ENCODE data around the gene PPP1R37.

PPP1R37 gene

DNA sequence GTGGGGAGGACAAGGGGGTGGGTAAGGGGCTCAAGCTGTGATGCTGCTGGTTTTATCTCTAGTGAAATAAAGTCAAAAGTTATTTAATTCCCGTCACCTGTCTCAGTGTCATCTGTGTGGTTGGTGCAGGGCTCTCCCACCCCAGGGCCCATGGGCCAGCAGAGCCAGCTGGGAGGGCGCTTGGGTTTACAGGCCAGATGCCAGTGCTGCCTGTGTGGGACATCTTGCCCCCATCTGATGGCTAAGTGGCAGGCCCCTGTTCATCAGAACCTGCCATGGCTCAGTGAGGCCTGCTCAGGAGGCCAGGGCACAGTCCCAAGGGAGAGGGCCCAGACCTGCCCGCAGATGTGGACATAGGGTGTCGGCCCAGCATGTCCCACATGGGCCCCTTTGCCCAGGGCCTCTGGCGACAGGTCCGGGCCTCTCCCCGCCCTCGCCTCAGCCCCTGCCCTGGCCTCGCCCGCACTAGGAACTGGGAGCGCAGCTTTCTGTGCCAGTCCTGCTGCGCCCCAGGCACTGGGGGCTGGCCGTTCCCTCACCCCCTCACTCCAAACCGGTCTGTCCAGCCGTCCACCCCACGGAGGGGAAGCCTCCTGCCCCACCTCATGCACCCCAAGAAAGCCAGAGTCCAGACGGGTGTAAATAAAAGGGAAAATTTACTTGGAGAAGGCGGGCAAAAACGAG lies 22.0 kb upstream of the PPP1R37 start:
- DNase-seq (ENCODE audit: low read depth in 4 of 4, low spot score in 1 of 4) = no peak

DNA sequence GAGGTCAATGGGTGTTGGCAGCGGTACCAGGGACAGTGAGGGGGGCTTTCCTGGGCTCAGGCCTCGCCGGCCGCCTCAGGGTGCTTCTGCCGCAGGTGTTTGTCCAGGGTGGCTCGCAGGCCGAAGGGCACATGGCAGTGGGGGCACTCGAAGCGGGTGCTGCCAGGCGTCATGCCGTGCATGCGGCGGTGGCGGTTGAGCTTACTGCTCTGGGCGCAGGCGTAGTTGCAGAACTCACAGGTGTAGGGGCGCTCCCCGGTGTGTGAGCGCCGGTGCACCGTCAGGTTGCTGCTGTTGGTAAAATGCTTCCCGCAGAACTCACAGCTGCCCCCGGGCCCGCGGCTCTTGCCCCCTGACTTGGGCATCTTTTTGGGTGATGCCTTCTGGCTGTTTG lies 21.4 kb upstream of the PPP1R37 start:
- no peak for DNase-seq (ENCODE audit: low read depth in 4 of 4, low spot score in 1 of 4)

DNA sequence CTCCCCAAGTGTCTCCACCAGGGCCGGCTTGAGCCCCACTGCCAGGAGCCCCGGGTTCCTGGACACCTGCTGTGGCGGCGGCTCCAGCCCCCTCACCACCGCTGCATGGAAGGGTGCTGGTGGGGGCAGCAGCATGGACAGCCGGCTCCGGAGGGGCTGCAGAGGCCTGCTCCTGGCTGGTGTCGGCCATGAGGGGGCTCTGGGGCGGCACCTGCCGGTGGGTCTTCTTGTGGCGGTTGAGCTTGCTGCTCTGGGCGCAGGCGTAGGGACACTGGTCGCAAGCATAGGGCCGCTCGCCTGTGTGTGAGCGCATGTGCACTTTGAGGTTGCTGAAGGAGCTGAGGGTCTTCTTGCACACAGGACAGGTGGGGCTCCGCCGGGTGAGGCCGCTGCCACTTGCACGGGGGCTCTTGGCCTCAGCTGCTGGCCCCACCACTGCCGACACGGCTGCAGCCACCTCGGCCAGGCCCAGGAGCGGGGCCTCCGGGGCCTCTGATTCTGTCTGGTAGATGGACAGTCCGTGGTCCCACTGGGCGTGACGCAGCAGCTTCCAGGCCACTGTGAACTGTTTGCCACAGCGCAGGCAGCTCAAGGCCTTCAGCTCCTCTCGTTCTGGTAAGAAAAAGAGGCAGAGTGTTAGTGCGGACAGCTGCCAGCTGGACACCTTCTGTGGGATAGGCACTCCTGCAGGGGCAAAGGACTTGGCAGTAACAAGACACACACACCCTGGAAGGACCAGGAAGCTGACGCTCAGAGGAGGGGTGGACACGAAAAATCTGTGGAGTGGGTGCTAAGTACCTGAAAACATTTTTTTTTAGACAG lies 20.8 kb upstream of the PPP1R37 start:
- DNase-seq (ENCODE audit: low read depth in 4 of 4, low spot score in 1 of 4) = no peak

GRCh38 chr19:45074744-45075300 lies 18.2 kb upstream of the PPP1R37 start:
- no peak for DNase-seq (ENCODE audit: low read depth in 4 of 4, low spot score in 1 of 4)

GRCh38 chr19:45075301-45076028 lies 17.5 kb upstream of the PPP1R37 start:
- DNase-seq (ENCODE audit: low read depth in 4 of 4, low spot score in 1 of 4) = no peak

DNA sequence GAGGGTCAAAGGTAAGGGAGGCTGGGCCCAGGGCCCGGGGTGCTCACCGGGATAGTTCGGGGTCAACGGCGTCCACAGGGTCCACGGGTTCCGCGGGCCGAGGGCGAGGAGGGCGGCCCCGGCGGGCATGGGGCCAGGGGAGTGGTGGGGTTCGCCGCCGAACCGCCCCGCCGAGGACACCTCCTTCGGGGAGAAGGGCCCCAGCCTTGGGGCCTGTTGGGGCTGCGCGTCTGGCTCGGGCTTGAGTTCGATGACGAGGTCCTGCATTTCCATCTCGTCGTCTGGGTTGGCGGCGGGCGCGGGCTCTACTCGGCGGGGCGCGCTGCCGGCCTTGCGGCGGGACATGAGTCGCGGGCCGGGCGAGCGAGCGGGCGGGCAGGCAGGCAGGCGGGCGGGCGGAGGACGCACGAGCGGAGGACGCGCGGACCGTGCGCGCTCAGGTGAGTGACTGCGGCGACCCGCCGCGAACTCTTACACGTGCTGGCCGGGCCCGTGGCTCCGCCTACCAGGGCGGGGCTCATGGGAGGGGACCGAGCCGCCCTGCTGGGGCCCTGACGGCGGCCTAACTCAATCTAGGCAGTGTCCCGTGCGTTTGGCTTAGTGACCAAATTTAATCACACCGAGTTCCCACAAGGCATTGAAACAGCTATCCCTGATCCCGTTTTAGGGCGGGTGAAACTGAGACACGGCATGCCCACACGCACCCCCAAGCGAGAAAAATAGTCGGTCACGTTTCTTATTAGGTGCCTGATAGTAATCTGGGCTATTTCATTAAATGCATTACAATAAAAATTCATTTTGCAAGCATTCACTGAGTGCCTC lies 16.7 kb upstream of the PPP1R37 start, which contains the start of gene ZNF296:
TSS of gene ZNF296 (minus strand) at position 450 of the 822 bp plus-strand sequence. CDS start at position 345, 105 bp downstream.
- DNase-seq (ENCODE audit: low read depth in 4 of 4, low spot score in 1 of 4) = peak; percentile 49 to 83 (median 61)

DNA sequence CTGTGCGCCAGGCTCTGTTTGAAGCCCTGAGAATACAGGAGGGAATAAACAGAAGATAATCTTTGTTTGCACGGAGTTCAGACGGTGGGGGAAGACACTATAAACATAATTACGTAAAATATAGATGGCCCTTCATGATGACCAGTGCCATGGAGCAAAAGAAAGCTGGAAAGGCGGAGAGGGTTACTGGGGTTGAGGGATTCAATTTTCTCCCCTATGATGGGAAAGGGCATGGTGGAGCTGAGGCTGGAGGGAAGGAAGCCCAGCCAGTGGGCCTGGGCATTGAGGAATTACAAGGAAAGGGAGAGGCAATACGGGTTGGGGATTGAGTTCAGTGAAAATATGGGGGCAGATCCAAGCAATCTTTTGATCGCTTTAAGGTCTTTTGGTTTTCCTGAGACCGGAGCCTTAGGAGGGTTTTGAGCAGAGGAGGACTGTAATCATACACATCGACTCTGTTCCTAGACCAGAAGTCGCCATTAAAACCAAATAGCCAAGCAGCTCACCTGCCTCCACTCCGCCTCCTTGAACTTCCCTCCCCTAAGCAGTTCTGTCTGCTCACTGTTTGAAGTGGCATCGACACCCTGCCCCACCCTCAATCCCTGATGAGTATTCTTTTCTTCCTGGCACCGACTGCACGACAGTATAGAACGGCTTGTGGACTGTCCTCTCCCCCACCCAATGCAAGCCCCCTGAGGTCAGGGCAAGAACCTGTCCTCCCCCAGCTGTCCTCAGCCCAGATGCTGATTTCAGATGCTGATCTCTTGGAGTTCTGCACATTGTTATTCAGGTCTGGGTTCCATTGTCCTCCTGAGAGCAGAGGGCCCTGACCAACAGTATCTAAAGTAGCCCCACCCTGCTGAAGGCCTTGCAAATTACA lies 15.9 kb upstream of the PPP1R37 start:
- no peak for DNase-seq (ENCODE audit: low read depth in 4 of 4, low spot score in 1 of 4)

- DNase-seq (ENCODE audit: low read depth in 4 of 4, low spot score in 1 of 4) = no peak
Observed at GRCh38 chr19:45078390-45079062, 14.5 kb upstream of the PPP1R37 start.

GRCh38 chr19:45079063-45079910 lies 13.7 kb upstream of the PPP1R37 start, which contains the start of gene GEMIN7:
Gene GEMIN7, plus strand, starts transcription at chr19:45079260. Its CDS starts 10,855 bp downstream, at chr19:45090115.
- DNase-seq (ENCODE audit: low read depth in 4 of 4, low spot score in 1 of 4) = peak; percentile 67 to 78 (median 74)

DNA sequence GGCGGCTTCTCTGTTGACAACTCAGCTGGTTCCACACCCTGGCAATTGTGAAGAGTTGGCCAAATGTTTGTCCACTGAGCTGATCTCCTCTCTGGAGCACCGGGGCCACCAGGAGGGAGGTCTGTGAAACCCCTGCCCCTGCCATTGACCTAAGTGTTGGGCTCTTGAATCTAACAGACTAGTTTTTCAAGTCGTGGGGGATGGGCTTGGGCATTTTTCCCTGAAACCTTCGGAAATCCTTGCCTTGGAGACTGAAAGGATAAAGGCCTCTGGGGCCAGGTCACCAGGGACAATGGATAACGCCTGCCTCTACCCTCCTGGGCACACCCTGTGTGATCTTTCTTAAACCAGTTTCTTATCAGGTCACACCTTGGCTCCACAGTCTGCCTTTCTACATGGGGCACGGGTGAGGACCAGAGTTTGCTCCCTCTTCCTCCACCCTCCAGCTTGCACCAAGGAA lies 13.0 kb upstream of the PPP1R37 start:
- DNase-seq (ENCODE audit: low read depth in 4 of 4, low spot score in 1 of 4) = no peak

- DNase-seq (ENCODE audit: low read depth in 4 of 4, low spot score in 1 of 4) = no peak
Observed at GRCh38 chr19:45082170-45082569, 10.8 kb upstream of the PPP1R37 start.

- DNase-seq (ENCODE audit: low read depth in 4 of 4, low spot score in 1 of 4) = no peak
Observed at GRCh38 chr19:45086480-45086879, 6.5 kb upstream of the PPP1R37 start.

DNA sequence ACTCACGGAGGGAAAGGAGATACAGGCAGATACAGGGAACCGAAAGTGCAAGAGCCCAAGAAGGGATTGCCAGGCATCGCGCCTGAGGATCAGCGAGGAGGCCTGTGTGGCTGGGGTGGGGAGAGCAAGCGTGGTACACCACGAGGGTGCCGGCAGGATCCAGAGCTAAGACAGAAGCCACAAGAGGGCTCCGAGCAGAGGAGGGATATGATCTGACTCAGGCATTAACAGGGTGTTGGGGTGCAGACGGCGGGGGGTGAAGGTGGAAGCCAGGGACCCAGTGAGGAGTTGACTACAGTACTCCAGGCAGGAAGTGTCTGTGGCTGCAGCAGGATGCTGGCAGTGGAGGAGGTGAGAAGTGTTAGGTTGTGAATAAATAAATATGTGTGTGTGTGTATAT lies 5.4 kb upstream of the PPP1R37 start:
- no peak for DNase-seq (ENCODE audit: low read depth in 4 of 4, low spot score in 1 of 4)

- no peak for DNase-seq (ENCODE audit: low read depth in 4 of 4, low spot score in 1 of 4)
Observed at GRCh38 chr19:45090034-45090433, 2.9 kb upstream of the PPP1R37 start.

- DNase-seq (ENCODE audit: low read depth in 4 of 4, low spot score in 1 of 4) = no peak
Observed at GRCh38 chr19:45090606-45091005, 2.4 kb upstream of the PPP1R37 start.

DNA sequence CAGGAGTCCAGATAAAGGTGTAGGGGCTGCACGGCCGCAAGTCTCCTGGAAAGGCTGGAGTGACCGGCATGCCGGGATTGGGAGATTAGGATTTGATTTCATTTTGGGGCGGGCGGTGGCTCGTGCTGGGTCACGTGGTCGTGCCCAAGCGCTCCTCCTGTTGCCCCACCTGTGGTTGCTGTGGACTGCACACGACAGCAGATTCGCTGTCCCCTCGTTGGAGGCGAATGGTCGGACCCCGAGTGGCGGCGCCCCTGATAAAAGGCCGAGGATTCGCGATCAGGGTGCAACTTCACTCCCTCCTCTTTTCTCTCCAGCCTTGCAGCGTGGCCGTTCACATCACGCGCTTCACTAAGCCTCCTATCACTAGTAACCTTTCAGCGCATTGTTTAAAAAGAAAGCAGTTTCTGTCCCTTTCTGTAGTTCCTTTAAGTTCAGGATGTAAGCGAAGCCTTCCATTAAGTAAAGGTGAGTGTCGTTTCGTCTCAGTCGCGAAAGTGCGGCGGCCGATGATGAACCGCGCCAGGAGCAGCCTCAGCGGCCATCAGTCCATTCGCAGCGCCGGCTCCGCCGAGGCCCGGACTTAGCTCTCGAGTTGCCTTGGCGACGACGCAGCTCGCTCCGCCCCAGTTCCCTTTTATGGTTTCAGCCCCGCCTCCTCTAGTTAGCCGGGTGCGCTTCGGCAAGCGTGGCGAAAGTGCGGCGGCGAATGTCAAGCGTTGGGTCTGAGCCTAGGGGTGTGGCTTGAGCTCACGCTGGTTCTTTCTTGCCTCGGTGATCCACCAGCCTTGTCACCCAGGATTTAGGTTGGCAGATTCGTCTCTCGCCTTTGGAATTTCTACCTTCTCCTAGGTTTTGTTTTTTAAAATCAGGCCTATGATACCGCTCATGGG lies 1.7 kb upstream of the PPP1R37 start:
- DNase-seq (ENCODE audit: low read depth in 4 of 4, low spot score in 1 of 4) = peak; percentile 77 to 96 (median 94)

GRCh38 chr19:45094137-45094536 lies 1.2 kb downstream of the PPP1R37 start:
- no peak for DNase-seq (ENCODE audit: low read depth in 4 of 4, low spot score in 1 of 4)
